ENCODE results near the gene MMP25.

The MMP25 gene

DNA sequence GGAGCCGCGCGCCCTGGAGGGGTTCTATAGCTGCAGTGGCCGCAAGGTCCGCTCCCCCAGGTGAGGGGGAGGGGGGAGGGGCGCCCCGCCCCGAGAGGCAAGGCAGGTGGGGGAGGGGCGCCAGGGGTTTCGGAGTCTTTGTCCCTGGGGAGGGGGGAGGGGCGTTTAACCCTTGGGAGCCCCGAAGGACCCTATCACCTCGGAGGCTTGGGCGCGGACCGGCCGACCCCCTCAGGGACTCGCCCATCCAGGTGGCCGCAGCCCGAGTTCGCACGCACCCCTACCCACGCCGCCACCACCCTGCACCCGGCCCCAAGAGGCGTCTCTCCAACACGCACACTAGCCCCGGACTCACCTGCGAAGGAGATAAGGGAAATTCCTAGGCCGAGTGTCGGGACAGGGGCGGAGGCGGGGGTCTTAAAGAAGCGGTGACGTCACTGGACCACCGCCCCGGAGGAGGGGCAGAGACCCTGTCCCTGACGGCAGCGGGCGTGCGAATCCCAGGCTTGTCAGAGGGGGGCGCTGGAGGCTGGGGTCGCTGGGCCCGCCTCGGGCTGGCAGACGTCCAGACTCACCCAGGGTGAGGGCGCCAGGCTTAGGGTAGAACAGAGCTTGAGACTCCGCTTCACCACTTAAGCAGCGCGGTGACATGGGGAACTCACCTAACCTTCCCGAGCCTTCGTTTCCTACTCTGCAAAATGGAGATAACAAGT, 28.4 kb upstream of the MMP25 start, which contains the start of gene CLDN6:
Gene CLDN6, minus strand, starts transcription at position 390 of the 713 bp plus-strand sequence. CDS start 2,162 bp downstream, outside the sequence.
- DNase-seq = no peak

DNA sequence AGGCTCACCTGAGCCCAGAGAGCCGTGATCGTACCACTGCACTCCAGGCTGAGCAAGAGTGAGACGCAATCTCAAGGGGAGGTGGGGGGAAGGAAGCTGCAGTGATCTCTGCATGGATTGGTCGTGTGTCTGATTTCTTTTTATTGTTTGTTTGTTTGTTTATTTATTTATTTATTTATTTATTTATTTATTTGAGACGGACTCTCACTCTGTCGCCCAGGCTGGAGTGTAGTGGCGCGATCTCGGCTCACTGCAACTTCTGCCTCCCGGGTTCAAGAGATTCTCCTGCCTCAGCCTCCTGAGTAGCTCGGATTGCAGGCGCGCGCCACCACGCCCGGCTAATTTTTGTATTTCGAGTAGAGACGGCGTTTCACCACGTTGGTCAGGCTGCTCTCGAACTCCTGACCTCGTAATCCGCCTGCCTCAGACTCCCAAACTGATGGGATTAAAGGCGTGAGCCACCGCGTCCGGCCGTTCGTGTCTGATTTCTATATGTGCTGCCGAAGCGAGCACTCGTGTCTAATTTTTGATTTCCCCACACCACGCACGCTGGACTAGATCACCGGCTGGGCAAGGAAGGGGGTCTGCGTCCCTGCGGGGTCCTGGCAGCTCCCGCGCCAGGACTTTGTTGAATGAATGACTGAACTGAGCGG, 26.6 kb upstream of the MMP25 start:
- DNase-seq = no peak

DNA sequence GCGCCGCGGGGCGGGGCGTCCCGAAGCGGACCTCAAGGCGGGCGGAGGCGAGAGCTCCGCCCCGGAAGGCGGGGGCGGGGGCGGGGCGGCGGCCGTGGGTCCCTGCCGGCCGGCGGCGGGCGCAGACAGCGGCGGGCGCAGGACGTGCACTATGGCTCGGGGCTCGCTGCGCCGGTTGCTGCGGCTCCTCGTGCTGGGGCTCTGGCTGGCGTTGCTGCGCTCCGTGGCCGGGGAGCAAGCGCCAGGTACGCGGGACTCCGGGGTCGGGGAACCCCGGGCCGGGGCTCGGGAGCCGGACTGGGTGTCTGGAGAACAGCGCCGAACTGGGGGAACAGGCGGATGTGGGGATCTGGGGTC, 26.1 kb upstream of the MMP25 start, which contains the start of gene TNFRSF12A:
Gene TNFRSF12A, plus strand, starts transcription at position 122 of the 357 bp plus-strand sequence. Its CDS starts 30 bp downstream, at position 152.
- DNase-seq = no peak

GRCh38 chr16:3020604-3021448, 25.5 kb upstream of the MMP25 start:
- DNase-seq = no peak

DNA sequence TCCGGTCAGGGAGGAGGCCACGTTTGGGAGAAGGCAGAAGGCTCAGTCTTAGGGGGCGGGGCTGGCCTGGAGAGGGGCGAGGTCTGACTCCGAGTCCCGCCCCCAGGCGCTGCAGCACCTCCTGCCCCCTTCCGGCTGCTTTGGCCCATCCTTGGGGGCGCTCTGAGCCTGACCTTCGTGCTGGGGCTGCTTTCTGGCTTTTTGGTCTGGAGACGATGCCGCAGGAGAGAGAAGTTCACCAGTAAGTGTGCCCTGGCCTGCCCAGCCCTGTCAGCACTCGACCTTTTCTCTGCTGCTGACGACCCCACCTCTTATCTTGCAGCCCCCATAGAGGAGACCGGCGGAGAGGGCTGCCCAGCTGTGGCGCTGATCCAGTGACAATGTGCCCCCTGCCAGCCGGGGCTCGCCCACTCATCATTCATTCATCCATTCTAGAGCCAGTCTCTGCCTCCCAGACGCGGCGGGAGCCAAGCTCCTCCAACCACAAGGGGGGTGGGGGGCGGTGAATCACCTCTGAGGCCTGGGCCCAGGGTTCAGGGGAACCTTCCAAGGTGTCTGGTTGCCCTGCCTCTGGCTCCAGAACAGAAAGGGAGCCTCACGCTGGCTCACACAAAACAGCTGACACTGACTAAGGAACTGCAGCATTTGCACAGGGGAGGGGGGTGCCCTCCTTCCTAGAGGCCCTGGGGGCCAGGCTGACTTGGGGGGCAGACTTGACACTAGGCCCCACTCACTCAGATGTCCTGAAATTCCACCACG, 24.7 kb upstream of the MMP25 start:
- DNase-seq = no peak

GRCh38 chr16:3022208-3022683, 24.1 kb upstream of the MMP25 start:
- DNase-seq = no peak

- DNase-seq = no peak
Measured at GRCh38 chr16:3022684-3023414, 23.5 kb upstream of the MMP25 start.

GRCh38 chr16:3023415-3023668, 23.0 kb upstream of the MMP25 start:
- no peak for DNase-seq

GRCh38 chr16:3023669-3024478, 22.5 kb upstream of the MMP25 start, which contains the start of the genes HCFC1R1 and THOC6:
Gene HCFC1R1 (minus strand): TSS chr16:3023942. CDS start chr16:3023941, 1 bp downstream.
Gene THOC6 (plus strand): TSS chr16:3024035. CDS start chr16:3024327, 292 bp downstream.
- DNase-seq = peak; percentile 87

- DNase-seq = no peak
Measured at GRCh38 chr16:3025032-3026002, 21.0 kb upstream of the MMP25 start.

- no peak for DNase-seq
Measured at GRCh38 chr16:3026003-3026378, 20.4 kb upstream of the MMP25 start.

- no peak for DNase-seq
Measured at GRCh38 chr16:3026609-3027488, 19.5 kb upstream of the MMP25 start.

- no peak for DNase-seq
Measured at GRCh38 chr16:3027489-3027795, 18.9 kb upstream of the MMP25 start.

DNA sequence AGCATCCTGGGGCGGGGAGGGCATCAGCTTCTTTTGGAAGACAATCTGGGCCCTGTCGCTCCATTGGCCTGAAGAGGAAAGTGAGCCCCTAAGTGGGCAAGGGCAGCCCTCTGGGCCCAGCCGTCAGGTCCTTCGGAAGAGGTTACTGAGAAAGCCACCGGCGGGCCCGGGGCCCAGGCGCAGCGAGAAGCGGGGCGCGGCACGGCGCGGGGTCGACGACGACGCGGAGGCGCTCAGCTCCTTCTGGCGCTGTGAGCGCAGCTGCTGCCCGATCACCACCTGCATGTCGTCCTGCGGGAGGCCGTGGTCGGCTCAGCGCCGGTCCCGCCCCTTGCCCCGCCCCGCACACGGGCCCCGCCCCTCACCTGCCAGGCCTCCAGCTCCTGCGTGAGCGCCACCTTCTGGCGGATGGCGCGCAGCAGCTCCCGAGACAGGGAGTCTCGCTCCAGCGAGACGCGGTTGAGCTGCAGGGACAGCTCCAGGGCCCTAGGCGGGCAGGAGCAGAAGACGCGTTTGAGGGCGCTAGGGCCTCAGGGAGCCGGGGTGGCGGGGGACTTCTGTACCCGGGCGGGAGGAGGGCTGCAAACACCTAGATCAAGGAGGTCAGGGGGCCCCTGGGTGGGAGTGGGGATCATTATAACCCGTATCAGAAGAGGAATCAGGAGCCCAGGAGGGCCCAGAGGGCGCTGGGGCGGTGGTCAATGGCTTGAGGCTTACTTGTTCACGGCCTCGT, 18.2 kb upstream of the MMP25 start:
- DNase-seq = no peak

GRCh38 chr16:3028716-3029319, 17.5 kb upstream of the MMP25 start:
- no peak for DNase-seq

- no peak for DNase-seq
Measured at GRCh38 chr16:3029491-3030221, 16.7 kb upstream of the MMP25 start.

All from NCI-H510A (cell line).